Dendritic cell treated with granulocyte-macrophage colony-stimulating factor and Interleukin-4, amounts not matched to agents 40 ng/mL and 50 ng/mL, for 4 days (primary cell): ENCODE results near the gene P2RX4.
"Not testable (repeated sequence)": the region's sequence is repeated elsewhere in the genome, so short reads cannot be mapped to it uniquely, and the experiment has no call there.

ENCODE experiments used
- H3K27ac Mint-ChIP-seq: one replicate; pipeline ENCODE4 v1.8.0; 2022; ENCODE audit warnings: mild to moderate bottlenecking, mixed read lengths
- H3K27me3 Mint-ChIP-seq: one replicate; pipeline ENCODE4 v1.8.0; 2022; ENCODE audit warnings: mild to moderate bottlenecking, mixed read lengths
- H3K36me3 Mint-ChIP-seq: one replicate; pipeline ENCODE4 v1.8.0; 2022; ENCODE audit warnings: low read depth, mixed read lengths
- H3K4me1 Mint-ChIP-seq: one replicate; pipeline ENCODE4 v1.8.0; 2022; ENCODE audit warnings: low read depth, mixed read lengths
- H3K4me3 Mint-ChIP-seq: one replicate; pipeline ENCODE4 v1.8.0; 2022; ENCODE audit warnings: mild to moderate bottlenecking, moderate library complexity, mixed read lengths
- H3K9me3 Mint-ChIP-seq: one replicate; pipeline ENCODE4 v1.8.0; 2022; ENCODE audit warnings: mixed read lengths
- intact Hi-C: fragments of 100-400 bp; cut with micrococcal nuclease; formaldehyde crosslinking; loops from one replicate; pipeline ENCODE4 v1.15.0; 2022

Gene P2RX4

GRCh38 chr12:121251838-121252237, 41.9 kb downstream of the P2RX4 start:
- intact Hi-C loops: no loop called here
- Mint-ChIP-seq H3K4me3 (no peak overlapping the region), H3K36me3 (peaks cover 99% of the 10 kb centered on the region), H3K27ac (no peak overlapping the region), H3K27me3 (no peaks in the 10 kb centered on the region), H3K9me3 (no peaks in the 10 kb centered on the region), H3K4me1 (no peaks in the 10 kb centered on the region)

- Mint-ChIP-seq H3K4me3 (no peak overlapping the region), H3K27ac (no peak overlapping the region), H3K36me3 (peaks cover 99% of the 10 kb centered on the region), H3K9me3 (no peaks in the 10 kb centered on the region), H3K27me3 (no peaks in the 10 kb centered on the region), H3K4me1 (no peaks in the 10 kb centered on the region)
- intact Hi-C loops: no loop called here
Measured at GRCh38 chr12:121252712-121253345, 42.9 kb downstream of the P2RX4 start.

- Mint-ChIP-seq H3K4me1 (no peaks in the 10 kb centered on the region), H3K27ac (no peak overlapping the region), H3K36me3 (peaks cover 99% of the 10 kb centered on the region), H3K27me3 (no peaks in the 10 kb centered on the region), H3K4me3 (no peak overlapping the region), H3K9me3 (no peaks in the 10 kb centered on the region)
- intact Hi-C loops: no loop called here
Measured at GRCh38 chr12:121253638-121254335, 43.9 kb downstream of the P2RX4 start.

- Mint-ChIP-seq H3K4me3 (no peak overlapping the region), H3K36me3 (peaks cover 99% of the 10 kb centered on the region), H3K9me3 (no peaks in the 10 kb centered on the region), H3K4me1 (no peaks in the 10 kb centered on the region), H3K27me3 (no peaks in the 10 kb centered on the region), H3K27ac (no peak overlapping the region)
- intact Hi-C loops: no loop called here
Measured at GRCh38 chr12:121255433-121255832, 45.5 kb downstream of the P2RX4 start.

- H3K27ac Mint-ChIP-seq, H3K9me3 Mint-ChIP-seq, intact Hi-C loops, H3K4me3 Mint-ChIP-seq, H3K27me3 Mint-ChIP-seq, H3K4me1 Mint-ChIP-seq: not testable (repeated sequence)
- H3K36me3 Mint-ChIP-seq: peaks cover 100% of the 10 kb centered on the region
Measured at GRCh38 chr12:121257704-121258449, 47.9 kb downstream of the P2RX4 start.

- Mint-ChIP-seq H3K27me3 (no peaks in the 10 kb centered on the region), H3K4me1 (no peaks in the 10 kb centered on the region), H3K27ac (no peak overlapping the region), H3K36me3 (peaks cover 100% of the 10 kb centered on the region), H3K9me3 (no peaks in the 10 kb centered on the region), H3K4me3 (no peak overlapping the region)
- intact Hi-C loops: no loop called here
Measured at GRCh38 chr12:121259074-121259473, 49.1 kb downstream of the P2RX4 start.

GRCh38 chr12:121260091-121260490, 50.2 kb downstream of the P2RX4 start:
- Mint-ChIP-seq H3K27me3 (no peaks in the 10 kb centered on the region), H3K9me3 (no peaks in the 10 kb centered on the region), H3K36me3 (peaks cover 100% of the 10 kb centered on the region), H3K4me3 (no peak overlapping the region), H3K4me1 (no peaks in the 10 kb centered on the region), H3K27ac (no peak overlapping the region)
- intact Hi-C loops: no loop called here

- H3K4me3 Mint-ChIP-seq: no peak overlapping the region
- no peaks in the 10 kb centered on the region for H3K27me3 Mint-ChIP-seq
- H3K27ac Mint-ChIP-seq: no peak overlapping the region
- intact Hi-C loops: no loop called here
- peaks cover 100% of the 10 kb centered on the region for H3K36me3 Mint-ChIP-seq
- no peaks in the 10 kb centered on the region for H3K9me3 Mint-ChIP-seq
- no peaks in the 10 kb centered on the region for H3K4me1 Mint-ChIP-seq
Measured at GRCh38 chr12:121261398-121261797, 51.5 kb downstream of the P2RX4 start.

- Mint-ChIP-seq H3K36me3 (peaks cover 98% of the 10 kb centered on the region), H3K9me3 (no peaks in the 10 kb centered on the region), H3K4me3 (no peak overlapping the region), H3K27me3 (no peaks in the 10 kb centered on the region), H3K27ac (no peak overlapping the region), H3K4me1 (no peaks in the 10 kb centered on the region)
- intact Hi-C loops: no loop called here
Measured at GRCh38 chr12:121263206-121263935, 53.4 kb downstream of the P2RX4 start.

- no peak overlapping the region for H3K27ac Mint-ChIP-seq
- intact Hi-C loops: no loop called here
- peaks cover 98% of the 10 kb centered on the region for H3K36me3 Mint-ChIP-seq
- H3K27me3 Mint-ChIP-seq: no peaks in the 10 kb centered on the region
- no peaks in the 10 kb centered on the region for H3K4me1 Mint-ChIP-seq
- H3K4me3 Mint-ChIP-seq: no peak overlapping the region
- H3K9me3 Mint-ChIP-seq: no peaks in the 10 kb centered on the region
Measured at GRCh38 chr12:121264135-121264534, 54.2 kb downstream of the P2RX4 start.

GRCh38 chr12:121264951-121265515, 55.1 kb downstream of the P2RX4 start:
- intact Hi-C loops: no loop called here
- no peak overlapping the region for H3K4me3 Mint-ChIP-seq
- no peaks in the 10 kb centered on the region for H3K27me3 Mint-ChIP-seq
- peaks cover 98% of the 10 kb centered on the region for H3K36me3 Mint-ChIP-seq
- no peak overlapping the region for H3K27ac Mint-ChIP-seq
- no peaks in the 10 kb centered on the region for H3K9me3 Mint-ChIP-seq
- H3K4me1 Mint-ChIP-seq: no peaks in the 10 kb centered on the region

- peaks cover 96% of the 10 kb centered on the region for H3K36me3 Mint-ChIP-seq
- H3K9me3 Mint-ChIP-seq: no peaks in the 10 kb centered on the region
Measured at GRCh38 chr12:121267822-121268221, 57.9 kb downstream of the P2RX4 start.

GRCh38 chr12:121273364-121273896, 63.5 kb downstream of the P2RX4 start:
- H3K27me3 Mint-ChIP-seq: no peaks in the 10 kb centered on the region
- H3K4me1 Mint-ChIP-seq: peaks cover 19% of the 10 kb centered on the region
- no peak overlapping the region for H3K4me3 Mint-ChIP-seq
- intact Hi-C loops: no loop called here
- H3K9me3 Mint-ChIP-seq: no peaks in the 10 kb centered on the region
- peaks cover 86% of the 10 kb centered on the region for H3K36me3 Mint-ChIP-seq
- no peak overlapping the region for H3K27ac Mint-ChIP-seq

More at GRCh38 chr12:121267822-121268221, 57.9 kb downstream of the P2RX4 start:
- intact Hi-C loops: no loop called here
- no peak overlapping the region for H3K4me3 Mint-ChIP-seq
- H3K27me3 Mint-ChIP-seq: no peaks in the 10 kb centered on the region
- no peaks in the 10 kb centered on the region for H3K4me1 Mint-ChIP-seq
- H3K27ac Mint-ChIP-seq: no peak overlapping the region
